Measurements from ENCODE around the gene MTFR2.

DNA sequence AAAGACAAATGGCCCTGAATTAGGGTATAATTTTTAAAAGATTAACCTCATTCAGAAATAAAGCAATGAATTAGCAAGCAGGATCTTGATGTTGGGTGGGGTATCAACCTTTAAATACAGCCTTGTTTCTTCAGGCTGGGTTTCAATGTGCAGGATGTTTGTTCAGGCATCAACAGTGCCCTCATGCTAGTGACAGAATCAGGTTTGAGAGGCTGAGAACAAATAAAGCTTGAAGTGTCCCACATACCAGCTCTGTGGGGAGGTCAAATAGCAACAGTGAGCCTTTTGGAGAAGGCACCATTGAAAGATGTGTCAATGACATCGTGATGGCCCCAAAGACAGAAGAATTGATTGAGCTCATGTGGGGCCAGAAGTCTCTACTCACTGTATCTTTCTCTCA is 68.2 kb downstream of the MTFR2 start:
- no peak for TF ChIP-seq CTCF (IDR thresholded peaks at IDR 0.05)
- no peak for TF ChIP-seq POLR2AphosphoS5 (IDR thresholded peaks at IDR 0.05)
- no peak for TF ChIP-seq EP300 (IDR thresholded peaks at IDR 0.05)
- TF ChIP-seq POLR2A (IDR thresholded peaks at IDR 0.05; ENCODE audit: low read depth): no peak

All from esophagus muscularis mucosa (tissue), 4 donors.